Head of caudate nucleus (tissue), 42 donors: ENCODE measurements around the gene SMARCD2.
A peak's percentile ranks its signal among the peaks of the same experiment; 100 is the strongest.

ENCODE experiments used
- DNase-seq, 42 donors: peaks; one replicate each; pipeline versions ENCODE4 v3.0.0 to v3.0.0-alpha.2; 2020 to 2021; ENCODE audit warnings: mixed read lengths in 7 of 42
- intact Hi-C: fragments of 100-400 bp; cut with DNase I; formaldehyde crosslinking; loops from one replicate; pipeline ENCODE4 v1.15.0; 2022

The SMARCD2 gene

DNA sequence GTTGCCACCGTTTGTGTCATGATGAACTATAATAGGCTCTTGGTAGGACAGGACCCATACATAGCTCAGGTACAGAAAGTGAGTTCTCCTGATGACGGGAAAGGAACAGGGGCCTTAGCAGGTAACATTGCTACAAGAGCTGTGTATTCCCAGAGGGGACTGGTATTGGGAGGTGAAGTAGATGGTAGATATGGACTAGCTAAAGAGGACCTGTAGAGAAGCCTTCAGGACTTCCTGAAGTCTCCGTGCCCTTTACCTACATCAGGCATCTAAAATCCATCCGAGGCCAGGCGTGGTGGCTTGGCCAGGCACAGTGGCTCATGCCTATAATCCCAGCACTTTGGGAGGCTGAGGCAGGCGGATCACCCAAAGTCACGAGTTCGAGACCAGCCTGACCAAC is 12.7 kb upstream of the SMARCD2 start:
- intact Hi-C loops = no loop called here
- no peak for DNase-seq

DNA sequence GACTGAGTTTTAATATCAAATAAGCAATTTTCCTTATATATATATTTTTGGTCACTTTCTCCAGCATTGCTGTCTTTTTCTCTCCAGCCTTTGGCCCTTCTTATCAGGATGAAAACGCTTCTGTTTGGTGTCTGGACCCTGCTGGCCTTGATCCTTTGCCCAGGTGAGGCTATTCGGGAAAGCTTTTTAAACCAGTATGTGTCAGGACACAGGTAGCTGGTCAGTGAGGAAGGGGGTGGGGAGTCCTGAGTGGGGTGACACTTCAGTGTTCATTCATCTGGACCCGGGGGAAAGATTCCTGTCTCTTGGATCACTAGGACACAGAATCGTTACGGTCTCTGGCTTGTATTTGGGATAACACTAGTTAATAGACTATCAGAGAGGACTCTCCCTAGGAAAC is 12.2 kb upstream of the SMARCD2 start:
- no peak for DNase-seq
- intact Hi-C loops = no loop called here

DNA sequence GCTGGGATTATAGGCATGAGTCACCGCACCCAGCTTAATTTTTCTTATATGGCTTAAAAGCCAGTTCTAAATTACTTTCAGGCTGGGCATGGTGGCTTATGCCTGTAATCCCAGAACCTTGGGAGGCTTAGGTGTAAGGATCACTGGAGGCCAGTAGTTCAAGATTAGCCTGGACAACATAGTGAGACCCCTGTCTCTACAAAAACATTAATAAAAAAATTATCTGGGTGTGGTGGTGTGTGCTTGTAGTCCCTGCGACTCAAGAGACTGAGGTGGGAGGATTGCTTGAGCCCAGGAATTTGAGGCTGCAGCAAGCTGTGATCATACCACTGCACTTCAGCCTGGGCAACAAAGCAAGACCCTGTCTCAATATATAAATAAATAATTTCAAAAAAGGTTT is 10.8 kb upstream of the SMARCD2 start:
- intact Hi-C loops = no loop called here
- no peak for DNase-seq

DNA sequence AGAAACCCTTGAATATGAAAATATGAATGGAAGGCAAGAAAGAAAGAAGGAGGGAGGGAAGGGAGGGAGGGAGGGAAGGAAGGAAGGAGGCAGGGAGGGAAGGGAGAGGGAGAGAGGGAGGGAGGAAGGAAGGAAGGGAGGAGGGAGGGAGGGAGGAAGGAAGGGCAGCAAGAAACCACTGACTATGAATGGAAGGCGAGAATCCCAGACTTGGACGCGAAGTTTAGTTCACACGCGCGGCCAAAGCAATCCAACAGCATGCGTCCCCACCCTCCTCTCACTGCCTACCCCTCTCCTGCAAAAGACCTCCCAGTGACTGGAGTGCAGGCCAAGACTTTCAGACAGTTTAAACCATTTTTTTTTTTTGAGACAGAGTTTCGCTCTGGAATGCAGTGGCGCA is 7.9 kb upstream of the SMARCD2 start:
- DNase-seq = no peak
- intact Hi-C loops = no loop called here

DNA sequence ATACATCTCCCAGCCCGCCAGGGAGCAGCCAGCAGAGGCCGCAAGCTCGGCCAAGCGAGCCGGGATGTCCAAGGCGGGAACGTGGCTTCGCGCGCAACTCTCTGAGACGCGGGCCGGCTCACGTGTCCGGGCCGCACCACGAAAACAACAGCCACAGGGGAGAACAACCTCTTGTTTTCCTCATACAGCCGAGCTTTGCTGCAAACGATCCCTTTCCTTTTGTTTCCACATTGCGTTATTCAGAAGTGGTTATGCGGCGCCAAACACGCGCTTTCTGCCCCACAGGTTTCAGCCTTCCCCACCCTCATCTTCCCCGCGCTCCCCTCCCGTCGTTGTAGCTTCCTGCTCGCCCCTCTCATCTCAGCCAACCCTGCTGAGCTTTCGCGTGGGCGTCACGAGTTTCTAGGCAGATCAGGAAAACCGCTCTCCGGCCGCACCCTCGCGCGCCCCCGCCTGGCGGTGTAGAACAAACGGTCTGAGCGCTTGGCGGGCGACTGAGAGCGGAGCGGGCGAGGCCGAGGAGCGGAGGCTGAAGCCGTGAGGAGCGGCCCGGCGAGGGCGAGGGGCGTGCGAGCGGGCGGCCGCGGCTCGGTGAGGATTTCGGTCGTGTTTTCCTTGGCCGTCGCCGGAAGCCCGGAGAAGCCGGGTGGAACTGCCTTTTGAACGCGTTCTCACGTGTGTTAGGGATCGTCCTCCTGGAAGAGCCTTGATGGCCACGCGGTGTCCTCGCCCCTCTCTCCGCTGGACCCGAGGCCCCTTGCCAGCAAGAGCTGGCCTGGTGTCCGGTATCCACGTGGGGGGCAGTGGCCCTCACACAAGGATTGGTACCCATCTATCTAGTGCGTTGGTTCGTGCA is 6.6 kb upstream of the SMARCD2 start:
- intact Hi-C loops = no loop called here
- DNase-seq = peak; percentile 79 to 96 (median 93)

DNA sequence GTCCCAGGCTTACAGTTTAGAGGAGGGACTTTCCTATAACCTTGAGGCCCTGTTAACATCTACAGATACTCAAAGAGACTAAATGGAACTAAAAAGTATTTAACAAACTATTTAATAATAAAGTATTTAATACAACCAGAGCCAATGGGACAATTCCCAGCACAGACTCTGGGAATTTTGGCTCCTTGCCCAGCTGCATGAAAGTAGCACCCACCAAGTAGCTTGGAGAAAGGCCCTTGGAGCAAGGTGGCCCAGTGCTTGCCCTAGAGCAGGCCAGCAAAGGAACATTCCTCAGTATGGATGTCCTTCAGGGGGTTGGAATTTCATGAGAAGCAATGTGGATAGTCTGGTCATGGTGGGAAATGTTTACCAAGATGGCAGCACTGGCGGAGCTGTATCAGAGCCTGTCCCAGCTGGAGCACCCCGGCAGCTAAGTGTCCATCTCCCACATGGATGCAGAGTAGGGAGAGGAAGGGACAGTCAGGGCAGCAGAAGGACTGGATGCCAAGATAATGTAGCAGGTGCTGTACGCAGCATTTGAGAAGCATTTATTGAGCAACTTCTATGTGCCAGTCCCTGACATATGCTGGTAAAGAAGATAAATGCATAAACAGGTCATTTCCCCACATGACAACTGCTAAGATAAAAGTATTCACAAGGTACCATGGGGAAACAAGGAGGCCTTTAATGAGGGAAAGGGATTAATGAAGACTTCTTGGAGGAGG is 5.2 kb upstream of the SMARCD2 start:
- intact Hi-C loops = no loop called here

DNA sequence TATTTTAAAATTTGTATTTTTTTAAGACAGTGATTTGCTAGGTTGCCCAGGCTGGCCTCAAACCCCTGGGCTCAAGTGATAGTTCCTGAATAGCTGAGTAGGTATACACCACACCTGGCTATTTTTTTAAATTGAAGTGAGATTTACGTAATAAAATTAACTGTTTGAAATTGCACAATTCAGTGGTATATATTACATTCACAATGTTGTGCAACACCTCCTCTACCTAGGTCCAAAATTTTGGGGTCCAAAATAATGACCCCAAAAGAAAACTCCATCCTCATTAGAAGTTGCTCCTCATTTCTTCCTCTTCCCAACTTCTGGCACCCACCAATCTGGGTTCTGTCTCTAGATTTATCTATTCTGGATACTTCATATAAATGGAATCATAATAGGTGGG is 3.0 kb upstream of the SMARCD2 start:
- intact Hi-C loops = no loop called here
- no peak for DNase-seq

More for the DNA sequence above, 5.2 kb upstream of the SMARCD2 start:
- no peak for DNase-seq

DNA sequence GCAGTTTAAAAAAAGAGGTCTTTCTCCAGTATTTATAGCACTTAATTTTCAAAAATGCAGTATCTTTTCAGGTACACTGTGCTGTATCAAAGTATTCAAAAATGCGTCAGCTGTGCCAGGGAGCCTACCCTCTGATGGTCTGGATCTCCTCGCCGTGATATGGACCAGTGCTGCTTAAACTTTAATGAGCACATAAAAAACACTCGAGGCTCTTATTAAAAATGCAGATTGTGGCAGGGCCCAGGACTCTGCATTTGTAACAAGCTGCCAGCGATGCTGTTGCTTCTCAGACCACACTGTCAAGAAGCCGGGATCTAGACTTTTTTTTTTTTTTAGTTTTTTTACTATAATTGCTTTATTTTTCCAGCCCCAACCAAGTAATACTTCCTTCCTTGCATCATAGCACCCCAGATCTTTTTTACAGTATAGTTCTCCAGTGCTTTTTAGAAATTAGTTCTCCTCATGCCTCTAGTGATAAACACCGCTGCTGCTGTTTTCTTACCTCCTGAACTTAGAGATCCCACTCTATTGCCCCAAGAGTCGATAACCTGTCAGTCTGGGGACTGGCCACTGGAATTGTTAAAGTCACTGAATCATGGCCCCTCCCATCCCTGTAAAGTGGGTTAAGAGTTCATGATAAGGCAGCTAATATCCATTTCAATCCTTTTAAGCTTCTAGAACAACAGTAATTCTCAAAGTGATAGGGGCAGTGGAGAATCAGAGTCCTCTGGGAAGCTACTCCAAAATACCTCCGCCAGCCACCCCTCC is 1.6 kb upstream of the SMARCD2 start:
- intact Hi-C loops = loop anchor here (2.0 kb wide), 1 partner anchor 69 kb away; the partner anchor contains the start of gene DDX42
- no peak for DNase-seq

DNA sequence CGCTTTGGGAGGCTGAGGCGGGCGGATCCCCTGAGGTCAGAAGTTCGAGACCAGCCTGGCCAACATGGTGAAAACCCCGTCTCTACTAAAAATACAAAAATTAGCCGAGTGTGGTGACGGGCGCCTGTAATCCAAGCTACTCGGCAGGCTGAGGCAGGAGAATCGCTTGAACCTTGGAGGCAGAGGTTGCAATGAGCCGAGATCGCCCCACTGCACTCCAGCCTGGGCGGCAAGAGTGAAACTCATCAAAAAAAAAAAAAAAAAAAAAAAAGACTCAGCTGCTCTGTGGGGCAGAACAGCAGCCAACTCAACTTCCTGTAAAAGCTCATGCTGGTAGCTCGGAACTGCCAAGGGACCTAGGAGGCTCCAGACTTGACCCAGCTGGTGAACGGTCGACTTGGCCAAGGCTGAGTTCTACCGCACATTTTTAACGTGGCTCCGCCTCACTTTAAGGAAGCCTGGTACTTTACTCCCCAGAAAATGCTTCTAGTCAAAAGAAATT is 953 bp upstream of the SMARCD2 start:
- DNase-seq = peak in 6 of 42 donors; percentile 26 to 66 (median 32)
- intact Hi-C loops = loop anchor here (2.0 kb wide), 1 partner anchor 69 kb away; the partner anchor contains the start of gene DDX42

DNA sequence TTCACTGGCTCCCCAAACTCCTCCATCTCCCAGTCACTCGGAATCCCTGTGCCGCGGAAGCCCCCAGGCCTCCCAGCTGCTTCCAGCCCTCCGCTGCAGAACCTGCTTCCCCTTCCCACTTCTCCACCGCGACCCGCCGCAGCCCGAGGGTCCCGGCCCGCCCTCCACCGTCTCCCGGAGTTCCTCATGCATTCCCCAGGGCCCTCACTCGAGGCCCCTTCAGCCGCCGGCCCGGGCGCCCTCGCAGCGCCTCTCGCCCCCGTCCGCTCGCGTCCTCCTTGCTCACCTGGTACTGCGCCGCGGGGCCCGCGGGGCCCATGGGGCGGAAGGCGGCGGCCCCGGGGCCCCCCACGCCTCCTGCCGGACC is 329 bp downstream of the SMARCD2 start:
- intact Hi-C loops = loop anchor here (2.0 kb wide), 1 partner anchor 67 kb away; the partner anchor contains the start of gene DDX42
- peak in 20 of 42 donors; percentile 16 to 58 (median 37) for DNase-seq

DNA sequence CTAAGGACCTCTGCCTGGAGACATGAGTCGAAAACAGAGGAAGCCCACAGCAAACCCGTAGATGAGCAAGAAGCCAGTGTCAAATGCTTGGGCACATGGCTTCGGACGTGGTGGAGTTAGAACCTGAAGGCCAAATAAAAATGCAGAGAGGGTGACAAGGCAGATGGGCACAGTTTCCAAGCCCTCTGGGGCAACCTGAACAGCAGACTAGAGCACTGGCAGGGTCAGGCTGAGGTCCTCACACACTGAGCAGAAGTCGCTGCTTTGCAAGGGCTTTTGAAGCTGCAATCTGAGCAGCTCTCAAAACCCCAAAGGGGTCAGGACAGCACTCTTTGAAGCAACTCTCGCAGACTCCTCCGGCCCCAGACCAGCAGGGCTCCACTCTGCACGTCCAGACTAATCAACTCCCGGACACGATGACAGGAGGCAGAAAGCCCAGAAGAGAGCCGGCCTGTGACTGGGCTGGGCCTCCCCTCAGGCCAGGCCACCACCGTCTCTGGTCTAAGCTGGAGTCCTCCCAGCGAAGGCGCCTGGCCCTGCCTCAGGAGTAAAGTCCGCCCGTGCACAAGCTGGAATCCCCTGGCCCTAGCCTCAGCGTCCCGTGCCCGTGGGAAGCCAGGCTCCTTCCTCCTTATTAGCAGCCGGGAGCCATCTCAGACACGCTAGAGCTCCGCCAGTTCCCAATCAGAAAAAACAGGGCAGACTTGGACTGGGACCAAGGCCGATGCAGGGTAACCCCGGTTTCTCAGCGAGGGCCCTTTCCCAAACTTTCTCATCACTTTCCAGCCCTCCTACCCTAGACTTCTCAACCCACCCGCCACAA is 924 bp downstream of the SMARCD2 start:
- peak in 40 of 42 donors; percentile 33 to 77 (median 56) for DNase-seq
- intact Hi-C loops = loop anchor here (2.0 kb wide), 1 partner anchor 67 kb away; the partner anchor contains the start of gene DDX42

DNA sequence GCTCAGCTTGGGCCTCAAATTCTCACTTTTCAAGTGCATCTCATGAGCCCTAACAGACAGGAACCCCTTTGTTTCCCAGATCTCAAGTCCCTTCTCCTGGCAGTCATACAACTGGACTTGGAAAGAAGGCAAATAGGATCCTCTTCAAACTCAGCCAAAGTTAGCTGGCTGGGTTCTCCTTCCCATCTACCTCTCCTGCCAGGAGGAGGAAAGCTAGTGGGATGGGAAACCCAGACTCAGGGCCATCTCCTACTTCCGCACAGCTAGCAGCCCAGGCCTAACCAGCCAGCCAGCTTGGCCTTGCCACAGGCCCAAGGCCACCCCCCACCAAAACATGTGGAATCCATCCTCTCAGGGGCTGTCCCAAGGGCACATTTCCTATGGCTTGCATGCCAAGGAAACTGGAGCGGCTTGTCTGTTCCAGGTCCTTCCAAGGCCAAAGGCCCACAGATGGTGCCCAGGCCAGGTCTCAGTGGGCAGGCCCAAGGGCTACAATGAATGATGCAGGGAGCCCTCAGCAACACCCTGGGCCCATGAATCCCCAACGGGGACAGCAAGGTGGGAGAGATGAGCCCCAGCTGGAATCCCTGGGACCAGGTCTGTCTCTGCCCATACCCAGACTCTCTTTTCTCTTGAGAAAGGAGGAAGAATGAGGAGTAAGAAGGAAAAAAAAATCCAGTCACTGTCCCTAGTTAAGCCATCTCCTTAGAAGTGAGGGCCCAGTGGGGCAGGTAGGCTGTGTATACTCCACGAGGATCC is 1.7 kb downstream of the SMARCD2 start:
- intact Hi-C loops = no loop called here
- DNase-seq = peak in 3 of 42 donors; percentile 26 to 40 (median 27)

DNA sequence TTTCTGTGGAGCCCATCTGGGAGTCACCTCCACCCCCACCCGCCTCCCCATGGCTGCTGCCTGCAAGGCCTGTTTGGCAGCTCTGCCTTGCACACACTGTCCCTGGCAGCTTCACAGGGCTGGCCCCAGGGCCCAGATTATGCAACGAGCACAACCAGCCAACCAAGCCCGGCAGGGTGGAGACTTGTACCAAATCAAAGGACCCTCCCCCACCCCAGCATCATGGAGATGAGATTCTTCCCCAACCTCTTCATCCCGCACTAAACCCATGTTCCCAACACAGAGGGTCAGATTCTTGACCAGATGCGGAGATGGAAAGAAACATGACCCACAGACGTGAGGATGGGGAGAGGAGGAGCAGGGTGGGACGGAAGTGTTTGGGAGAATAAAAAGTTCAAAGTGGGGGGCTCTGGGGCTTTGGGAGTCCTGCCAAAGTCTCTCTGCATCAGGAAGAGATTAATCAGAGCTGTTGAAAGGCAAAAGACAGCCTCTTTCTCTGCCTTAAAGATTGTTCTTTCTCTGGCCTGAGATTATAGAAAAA is 3.8 kb downstream of the SMARCD2 start:
- DNase-seq = peak; percentile 67 to 95 (median 87)
- intact Hi-C loops = no loop called here

DNA sequence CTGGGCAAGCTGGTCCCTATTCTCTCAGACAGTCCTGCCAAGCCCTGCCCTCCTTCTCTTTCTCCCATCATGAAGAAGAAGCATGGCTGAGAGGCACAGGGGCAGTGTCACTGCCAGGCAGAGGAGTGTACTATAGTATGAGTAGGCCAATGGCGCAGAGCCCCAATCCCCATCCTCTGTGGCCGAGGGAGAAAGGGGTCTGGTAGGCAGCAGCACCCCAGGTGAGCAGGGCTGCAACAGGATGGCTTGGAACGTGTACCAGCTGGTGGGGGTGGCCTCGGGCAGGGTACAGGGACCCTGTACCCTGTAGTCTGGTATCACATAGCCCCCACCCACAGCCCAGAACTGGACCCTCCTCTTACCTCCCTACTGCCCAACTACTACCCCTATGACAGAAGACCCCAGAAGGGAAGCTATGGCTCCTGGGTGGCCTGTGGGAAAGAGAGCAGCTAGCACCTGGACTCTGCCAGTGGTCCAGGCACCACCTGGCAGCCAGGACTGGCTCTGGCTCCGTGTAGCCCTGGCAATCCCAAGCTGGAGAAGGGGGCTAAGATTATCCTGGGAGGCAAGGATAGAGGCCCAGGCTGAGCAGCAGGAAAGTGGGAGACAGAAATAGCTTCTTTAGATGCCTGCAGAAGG is 4.4 kb downstream of the SMARCD2 start:
- intact Hi-C loops = no loop called here
- no peak for DNase-seq

DNA sequence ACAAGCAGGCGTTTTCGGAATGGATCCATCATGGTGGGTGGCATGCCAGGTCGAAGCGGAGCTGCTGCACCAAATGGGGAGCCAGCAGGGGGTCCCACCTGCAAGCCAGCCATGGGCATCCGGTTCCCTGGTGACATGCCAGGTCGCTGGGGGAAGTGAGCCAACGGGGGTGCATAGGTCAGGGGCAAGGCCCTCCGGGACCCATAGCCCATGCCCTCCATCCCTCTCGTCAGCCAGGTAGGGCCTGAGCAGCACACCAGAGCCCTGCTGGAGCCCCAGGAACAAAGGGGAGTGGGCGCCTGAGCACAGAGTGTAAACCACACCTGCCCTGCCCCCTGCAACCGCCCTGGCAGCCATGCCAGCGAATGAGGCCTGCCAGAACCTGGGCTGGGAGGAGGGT is 5.0 kb downstream of the SMARCD2 start:
- intact Hi-C loops = no loop called here

DNA sequence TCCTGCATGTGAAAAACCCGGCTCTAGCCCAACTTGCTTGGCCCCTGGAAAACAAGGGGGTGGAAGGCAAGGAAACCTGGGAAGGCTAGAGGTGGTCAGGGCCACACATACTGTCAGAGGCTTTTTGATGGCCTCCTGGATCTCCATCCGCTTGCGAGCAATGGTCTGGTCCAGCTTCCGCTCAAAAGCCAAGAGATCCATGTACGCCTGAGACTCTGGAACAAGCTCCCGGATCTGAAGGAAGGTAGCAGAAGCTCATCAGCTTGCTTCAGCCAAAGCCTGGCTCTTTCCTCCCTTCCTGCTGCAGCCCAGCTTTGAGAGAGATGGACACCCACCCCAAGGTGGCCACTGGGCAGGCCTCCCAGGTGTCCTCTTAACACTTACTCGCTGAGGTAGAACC is 5.7 kb downstream of the SMARCD2 start:
- intact Hi-C loops = no loop called here
- DNase-seq = no peak

More for the DNA sequence above, 5.0 kb downstream of the SMARCD2 start:
- DNase-seq = no peak

DNA sequence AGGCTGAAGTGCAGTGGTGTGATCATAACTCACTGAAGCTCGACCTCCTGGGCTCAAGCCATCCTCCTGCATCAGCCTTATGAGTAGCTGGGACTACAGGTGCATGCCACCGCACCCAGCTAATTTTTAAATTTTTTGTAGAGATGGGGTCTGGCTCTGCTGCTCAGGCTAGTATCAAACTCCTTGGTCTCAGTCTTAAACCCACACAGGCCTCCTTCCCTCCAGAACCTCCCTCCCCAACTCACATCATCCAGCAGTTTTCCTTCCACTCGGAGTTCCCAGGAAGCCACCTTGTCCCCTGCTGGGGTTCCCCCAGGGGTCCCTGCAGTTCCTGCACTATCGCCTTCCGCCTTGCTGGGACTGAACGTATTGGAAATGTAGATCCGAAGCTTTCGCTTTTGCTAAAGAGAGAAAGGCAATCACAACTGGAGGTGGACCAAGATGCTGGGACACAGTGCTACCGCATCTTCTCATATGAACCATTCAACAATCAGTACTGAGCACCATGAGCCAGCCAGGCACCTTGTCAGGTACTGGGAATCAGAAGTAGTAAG is 7.2 kb downstream of the SMARCD2 start:
- intact Hi-C loops = no loop called here
- no peak for DNase-seq
